ENCODE data around the gene SLC8B1.

SLC8B1 gene

DNA sequence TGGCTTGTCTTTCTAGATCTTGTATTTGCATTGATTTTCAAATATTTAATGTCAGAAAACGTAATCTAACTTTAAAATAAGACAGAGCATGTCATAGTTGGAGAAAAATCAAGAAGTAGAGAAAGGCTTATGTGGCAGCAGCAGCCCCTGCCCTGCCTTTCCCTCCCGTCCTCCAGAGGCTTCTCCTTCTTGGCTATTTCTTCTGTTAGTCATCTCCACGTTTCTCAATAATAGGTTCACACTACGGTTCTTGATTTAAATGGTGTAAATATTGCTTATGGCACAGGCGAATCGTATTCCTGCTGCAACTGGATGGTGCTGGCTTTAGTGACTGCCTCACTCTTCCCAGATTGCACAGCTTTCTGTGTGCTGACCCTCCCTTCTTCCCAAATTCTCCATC lies 42.8 kb downstream of the SLC8B1 start:
- DNase-seq, result no peak

DNA sequence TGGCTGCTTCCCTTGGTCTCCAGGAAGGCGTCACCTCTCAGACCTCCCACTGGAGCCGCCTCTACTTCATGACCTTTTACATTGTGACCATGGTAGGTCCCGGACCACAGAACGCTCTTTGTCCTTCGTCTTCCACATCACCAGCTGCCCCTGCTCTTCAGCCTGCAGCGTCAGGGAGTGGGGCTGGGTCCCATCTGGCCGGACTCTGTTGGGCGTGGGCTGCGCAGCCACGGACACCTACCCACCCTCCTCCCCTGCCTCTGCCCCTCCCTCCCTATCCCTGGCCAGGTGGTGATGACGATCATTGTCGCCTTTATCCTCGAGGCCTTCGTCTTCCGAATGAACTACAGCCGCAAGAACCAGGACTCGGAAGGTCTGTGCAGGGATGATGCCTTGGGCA lies 43.3 kb downstream of the SLC8B1 start:
- no peak for DNase-seq

DNA sequence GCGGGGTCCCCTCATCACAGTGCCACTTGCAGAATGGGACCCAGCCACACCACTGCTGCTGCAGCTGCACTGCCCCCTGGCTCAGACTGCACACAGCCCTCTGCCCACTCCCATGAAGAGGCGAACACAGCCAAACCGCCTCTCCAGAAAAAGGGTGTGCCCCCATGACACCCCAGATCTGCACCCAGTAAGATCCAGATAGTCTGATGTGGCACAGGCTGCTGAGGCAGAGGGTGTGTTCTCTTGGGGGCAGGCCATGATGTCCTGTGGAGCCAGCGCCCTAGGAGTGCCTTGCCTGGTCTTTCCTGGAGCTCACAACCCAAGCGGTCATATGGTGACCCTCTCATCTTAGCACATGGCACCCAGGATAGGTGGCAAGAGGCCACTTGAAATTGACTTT lies 44.4 kb downstream of the SLC8B1 start:
- no peak for DNase-seq

DNA sequence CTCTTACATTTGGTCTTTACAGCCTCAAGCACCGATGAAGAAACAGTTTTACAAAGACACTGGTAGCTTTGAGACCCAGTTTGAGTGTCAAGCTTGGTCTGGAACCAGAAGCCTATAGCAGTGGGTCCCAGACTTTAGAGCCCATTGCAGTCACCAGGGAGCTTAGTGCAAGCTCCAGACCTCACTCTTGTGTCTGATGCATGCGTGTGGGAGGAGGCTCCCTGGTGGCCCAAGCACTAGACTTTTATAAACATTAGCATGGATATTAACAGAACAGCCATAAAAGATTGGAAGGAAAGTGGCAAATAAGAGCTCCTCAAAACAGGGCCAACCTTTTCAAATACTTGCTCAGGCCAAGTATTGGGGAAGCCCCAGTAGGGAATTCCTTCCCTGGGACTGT lies 45.5 kb downstream of the SLC8B1 start:
- no peak for DNase-seq

DNA sequence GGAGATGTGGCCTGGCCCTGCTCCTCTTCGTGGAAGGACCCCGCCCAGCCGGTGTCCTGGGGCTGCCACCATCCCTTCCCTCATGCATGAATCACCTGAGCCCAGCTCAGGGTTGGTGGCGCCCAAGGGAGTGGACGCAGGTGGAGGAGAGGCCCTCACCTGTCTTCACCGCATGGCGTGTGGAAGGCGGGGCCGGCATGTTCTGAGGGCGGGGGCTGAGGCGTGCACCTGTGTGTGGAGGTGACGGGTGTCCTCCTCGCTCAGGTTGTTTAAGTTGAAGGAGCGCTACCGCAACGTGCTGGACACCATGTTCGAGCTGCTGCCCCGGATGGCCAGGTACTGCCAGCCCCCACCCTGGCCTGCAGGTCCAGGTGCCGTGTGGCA lies 47.0 kb downstream of the SLC8B1 start:
- DNase-seq, result no peak

DNA sequence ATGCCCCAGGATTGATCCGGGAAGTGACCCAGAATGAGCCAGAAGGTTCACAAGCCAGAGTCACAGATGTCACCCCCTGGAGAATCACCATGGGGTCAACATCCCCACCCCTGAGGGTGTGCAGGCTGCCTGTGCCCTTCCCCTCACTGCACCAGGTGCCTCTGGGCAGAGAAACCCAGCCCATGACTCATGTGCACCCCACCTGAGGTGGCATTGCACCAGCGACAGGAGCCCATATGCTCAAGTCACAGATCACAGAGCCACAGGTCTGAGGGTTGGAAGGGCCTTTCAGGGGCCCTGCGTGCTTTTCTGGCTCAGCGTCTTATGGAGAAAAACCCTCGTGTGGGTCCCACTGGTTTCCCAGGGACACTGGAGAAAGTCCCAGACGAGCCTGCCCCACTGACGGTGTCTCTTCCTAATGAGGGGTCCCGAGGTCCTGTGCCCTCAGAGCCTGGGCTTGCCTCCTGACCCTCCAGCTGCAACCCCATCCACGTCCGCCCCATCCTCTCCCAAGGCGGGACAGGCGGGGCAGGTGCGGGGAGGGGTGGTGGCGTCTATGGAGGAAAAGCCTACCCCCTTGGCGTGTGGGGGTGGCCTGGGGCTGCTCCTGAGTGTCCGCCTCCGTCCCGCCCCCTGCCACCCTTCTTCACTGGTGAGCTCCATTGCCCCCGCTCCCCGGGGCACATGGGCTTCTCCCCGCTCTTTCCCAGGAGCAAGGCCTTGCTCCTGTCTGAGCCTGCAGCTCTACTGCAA lies 47.6 kb downstream of the SLC8B1 start:
- DNase-seq, result no peak

DNA sequence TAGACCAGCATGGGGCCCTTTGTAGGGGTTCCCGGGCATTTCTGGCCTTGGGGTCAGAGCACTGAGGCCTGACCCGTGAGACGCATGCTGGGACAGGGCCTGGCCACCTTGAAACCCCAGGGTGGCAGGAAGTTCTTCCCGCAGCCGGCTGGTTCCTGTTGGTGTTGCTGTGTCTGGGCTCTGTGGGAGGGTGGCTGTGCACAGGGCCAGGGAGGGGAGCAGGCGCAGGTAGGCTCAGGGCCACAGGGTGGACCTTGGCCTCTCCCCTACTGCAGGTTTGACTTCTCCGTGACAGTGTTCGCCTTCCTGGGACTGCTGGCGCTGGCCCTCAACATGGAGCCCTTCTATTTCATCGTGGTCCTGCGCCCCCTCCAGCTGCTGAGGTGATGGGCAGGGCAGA lies 48.2 kb downstream of the SLC8B1 start:
- no peak for DNase-seq

DNA sequence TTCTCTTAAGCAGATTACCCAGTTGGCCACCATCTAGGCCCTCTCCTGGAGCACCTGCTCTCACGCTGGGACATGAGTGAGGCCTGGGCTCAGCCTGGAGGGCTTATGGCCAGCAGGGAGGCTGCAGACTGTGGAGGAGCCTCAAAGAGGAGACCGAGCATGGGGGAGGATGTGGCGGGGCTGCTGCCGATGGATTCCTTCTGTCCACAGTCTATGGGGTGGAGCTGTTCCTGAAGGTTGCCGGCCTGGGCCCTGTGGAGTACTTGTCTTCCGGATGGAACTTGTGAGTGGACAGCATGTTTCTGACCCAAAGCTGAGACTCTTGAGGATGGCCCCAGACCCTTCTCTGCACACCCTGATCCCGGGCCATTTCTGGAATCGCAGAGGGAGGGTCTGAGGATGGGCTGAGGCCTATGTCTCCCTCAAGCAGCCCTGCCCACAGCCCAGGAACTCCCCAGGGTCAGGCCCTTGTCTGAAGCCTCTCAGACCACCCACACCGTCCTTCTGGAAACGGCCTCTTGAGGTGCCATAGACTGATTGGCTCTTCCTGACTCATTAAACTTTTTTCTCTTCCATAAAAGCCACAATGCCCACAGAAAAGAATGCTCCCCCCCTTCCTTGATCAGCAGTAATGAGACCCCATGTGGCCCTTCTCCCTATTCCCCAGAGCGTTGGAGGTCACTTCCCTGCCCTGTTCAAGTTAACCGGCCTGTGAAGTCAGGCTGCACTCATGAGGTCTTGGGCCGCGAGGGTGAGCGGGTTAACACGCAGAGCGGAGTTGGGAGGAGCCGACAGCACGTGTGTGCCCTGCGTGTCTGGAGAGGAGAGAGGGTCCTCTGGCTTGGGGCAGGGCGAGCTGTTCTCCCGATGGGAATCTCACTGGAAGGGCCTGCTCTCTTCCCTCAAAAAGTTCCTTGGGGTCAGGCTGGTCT lies 49.0 kb downstream of the SLC8B1 start:
- no peak for DNase-seq

DNA sequence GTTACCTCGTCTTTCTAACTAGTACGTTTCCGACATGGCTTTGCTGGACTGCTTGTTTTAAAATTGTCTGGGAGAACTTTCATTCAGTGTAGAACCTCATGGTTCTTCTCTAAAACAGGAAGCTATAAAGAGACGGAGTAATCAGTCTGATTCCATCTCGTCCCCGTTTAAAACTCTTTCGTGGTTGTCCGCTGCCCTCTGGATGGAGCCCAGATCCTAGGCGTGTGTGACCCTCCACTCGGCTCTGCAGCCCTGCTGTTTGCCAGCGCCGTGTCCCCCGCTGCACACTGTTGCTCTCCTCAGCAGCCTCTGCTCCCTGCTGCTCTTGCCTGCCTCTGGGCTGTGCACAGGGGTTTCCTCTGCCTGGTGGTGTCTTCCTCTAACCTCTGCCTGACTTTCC lies 50.2 kb downstream of the SLC8B1 start:
- DNase-seq, result no peak

DNA sequence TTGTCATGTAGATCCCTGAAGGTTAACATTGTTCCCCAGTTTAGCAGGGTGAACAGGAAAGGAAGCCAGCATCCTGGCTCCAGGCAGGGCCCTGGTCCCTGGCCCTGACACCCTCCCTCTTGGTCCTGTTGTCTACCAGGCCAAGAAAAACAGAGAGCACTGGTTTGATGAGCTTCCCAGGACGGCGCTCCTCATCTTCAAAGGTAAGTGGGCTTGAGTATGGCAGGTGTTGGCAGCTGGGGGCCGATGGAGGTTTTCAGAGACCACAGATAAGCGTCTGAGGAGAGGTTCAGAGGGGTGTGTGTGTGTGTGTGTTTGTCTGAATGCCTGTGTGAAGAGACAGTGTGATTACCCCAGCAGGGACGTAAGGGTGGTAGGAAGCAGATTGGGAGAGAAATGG lies 56.3 kb downstream of the SLC8B1 start:
- no peak for DNase-seq

DNA sequence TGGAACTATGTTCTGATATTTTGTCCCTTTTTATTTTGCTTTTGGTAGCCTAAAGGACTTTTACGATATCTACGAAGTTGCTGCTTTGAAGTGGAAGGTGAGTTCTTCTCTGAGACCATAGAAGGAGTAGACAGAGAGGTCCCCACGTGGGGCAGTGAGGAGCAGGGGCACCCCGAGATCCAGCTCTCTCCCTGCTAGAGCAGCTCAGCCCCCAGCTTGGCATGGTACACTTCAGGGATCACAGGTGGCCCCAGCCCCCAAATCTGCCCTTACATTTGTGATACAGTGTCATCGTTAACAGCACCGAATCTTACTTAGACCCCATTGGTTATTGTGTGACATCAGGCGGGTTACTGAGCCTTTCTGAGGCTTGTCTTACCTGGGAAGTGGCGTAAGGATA lies 56.8 kb downstream of the SLC8B1 start:
- DNase-seq, result no peak

DNA sequence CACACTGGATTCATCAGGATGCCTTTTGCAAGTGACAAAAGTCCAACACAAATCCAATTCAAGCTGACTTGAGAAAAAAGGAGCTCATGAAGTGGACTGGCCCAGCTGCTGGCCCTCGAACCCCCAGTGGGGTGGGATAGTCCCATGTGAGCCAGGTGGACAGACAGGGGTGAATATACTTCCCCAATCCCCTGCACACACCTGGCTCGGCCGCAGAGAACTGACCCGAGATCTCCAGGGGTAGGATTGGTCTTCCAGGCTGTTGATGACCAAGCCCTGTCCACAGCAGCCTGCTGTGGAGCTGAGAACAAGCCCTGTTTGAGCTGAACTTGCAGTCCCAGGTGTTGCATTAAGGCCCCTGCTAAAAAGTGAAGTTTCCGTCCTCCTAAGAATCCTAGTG lies 57.4 kb downstream of the SLC8B1 start:
- no peak for DNase-seq

DNA sequence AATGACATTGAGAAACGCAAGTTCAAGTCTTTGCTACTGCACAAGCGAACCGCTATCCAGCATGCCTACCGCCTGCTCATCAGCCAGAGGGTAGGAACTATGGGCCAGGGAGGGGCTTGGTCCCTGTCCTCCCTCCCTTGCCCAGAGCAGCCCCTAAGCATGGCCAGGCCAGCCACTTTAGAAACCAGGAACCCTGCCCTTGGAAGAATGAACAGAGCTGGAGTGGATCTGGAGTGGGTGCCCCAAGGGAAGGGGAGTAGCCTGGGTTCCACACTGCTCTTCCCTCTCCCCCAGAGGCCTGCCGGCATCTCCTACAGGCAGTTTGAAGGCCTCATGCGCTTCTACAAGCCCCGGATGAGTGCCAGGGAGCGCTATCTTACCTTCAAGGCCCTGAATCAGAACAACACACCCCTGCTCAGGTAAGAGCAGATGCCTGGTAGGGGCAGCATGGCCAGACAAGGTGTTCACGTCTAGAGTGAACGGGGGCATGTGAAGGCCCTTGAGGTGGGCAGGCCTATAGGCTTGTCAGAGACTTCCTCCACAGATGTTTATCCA lies 57.9 kb downstream of the SLC8B1 start:
- no peak for DNase-seq

DNA sequence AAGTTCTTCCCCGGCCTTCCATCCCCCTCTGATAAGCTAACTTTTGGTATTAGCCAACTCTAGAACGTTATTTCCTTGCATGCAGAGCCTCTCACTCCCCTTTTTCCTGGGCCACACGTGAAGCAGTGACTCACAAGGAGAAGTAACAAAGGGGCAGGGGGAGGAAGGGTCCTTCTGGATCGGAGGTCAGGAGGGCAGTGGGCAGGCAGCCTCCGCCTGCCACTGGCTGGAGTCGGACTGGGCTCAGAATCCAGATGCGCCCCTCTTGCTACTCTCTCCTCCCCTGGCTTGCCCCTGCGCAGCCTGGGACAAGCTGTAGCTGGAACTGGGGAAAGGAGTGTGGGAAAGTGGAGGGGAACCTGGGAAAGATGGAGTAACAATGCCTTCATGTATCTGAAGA lies 58.6 kb downstream of the SLC8B1 start:
- DNase-seq, result no peak

DNA sequence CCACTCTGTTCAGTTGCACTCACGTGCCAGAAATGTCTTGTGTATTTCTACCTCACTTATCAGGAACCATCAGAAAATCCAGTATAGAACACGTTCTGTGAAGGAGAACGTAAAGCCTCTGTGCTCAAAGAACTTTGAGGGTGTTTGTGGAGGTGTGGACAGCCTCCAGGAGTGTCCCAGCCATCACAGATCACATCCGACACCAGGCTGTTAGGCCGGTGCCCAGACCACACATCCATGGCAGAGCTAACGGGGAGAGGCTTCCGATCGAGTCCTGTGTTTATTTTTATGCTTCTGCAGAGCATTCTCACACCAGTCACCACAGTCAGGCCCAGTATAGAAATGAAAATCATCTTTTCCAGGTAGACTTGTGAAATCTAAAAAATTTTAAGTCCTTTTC lies 60.1 kb downstream of the SLC8B1 start:
- DNase-seq, result no peak

DNA sequence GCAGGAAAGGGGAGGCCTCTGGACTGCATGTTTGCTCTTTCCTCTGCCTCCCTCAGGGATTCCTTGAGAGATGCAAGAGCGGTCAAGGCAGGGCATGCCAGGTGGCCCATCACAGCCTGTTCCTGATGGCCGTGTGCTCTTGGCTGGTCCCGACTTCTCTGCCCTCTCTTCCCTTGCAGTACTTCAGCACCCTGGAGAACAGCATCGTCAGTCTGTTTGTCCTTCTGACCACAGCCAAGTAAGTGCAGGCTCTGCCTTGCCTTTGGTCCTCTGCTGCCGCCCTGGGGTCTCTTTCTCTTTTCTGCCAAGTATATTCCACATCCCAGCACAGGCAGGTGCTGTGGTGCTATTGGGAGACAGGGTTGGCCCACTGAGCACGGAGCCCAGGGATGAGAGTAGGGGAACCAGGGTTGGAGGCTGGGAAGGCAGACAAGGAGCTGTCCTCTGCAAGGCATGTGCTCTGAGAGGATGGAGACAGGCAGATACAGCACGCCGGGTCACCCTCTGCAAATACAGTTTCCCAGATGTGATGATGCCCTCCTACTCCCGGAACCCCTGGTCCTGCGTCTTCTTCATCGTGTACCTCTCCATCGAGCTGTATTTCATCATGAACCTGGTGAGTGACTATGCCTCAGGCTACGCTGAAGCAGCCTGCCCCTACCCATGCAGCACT lies 61.7 kb downstream of the SLC8B1 start:
- no peak for DNase-seq

DNA sequence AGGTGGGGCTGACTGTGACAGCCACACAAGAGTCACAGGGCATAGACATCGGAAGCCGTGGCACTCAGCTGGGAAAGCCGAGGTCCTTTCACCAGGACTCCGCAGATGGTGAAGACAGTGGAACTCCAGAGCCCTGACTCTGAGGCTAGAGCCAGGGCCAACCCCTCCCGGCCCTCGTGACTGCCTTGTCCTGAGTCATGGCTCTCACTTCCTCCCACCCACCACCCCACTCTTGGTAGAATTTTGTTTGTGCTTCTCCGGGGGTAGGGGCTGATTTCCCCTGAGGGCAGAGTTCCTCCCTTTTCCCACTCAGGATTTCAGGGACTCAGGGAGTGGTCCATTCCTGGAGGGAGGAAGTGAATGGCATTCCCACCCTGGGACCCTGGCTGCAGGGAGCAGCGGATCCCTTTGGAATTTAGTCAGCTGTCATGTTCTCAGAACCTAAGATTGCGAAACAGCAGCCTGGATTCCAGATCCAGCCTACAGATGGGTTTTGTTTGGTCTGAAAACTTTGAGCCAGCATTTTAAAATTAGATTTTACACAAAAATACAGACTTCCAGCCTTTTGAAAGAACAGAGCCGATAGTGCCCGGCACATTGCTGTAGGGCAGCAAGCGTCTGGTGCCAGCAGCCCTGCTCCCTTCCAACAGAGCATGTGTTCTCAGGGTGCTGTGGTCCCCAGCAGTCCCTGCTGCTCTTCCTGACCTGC lies 62.9 kb downstream of the SLC8B1 start:
- DNase-seq, result no peak

DNA sequence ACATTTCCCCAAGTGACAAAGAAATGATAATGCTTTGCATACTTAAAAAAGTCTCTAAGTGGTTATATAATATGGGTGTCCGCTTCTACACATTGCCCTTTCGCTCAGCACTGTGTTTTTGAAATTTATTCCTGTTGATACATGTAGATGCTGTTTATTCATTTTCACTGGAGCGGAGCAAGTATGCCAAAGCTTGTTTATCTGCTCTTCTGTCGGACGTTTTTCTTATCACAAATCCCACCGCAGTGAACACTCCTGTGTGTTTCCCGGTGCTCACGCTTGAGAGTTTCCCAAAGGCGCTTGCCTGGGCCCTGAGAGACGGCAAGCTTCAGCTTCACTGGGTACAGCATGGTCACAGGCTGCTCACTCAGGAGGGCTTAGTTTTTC lies 63.5 kb downstream of the SLC8B1 start:
- no peak for DNase-seq

DNA sequence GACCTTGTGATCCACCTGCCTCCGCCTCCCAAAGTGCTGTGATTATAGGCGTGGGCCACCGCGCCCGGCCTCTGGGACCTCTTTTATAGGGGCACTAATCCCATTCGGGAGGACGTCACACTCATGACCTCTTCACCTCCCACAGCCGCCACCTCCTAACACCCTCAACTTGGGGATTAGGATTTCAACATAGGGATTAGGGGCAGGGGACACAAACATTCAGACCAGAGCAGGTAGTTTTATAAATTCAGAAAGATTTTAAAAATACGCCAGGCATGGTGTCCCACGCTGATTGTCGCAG lies 64.2 kb downstream of the SLC8B1 start:
- DNase-seq, result no peak

DNA sequence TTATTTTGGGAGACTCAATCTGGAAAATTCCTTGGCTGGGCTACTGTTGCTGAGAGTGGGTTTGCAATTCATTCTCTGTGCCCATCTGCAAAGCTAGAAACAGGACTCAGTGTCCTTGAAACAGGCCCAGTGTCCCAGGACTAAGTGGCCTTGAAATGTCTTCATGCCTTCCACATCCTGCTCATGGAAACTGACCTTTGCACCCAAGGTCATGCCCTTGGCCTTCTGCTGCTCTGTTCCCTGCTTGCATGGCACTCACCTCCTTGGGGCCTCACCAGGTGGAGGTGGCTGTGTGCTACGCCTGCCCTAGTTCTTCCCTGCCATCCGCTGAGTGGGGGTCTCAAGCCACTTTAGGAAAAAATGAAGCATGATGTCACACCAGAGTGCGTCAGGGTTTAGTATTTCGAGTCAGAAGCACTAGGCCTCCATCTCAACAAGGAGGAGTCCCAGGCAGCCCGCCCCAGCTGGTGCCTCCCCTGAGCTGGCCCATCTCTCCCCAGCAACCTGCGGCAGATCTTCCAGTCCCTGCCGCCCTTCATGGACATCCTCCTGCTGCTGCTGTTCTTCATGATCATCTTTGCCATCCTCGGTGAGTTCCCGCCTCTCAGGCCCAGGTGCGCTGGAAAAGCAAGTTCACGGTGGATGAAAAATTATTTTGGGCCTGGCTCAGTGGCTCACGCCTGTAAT lies 65.5 kb downstream of the SLC8B1 start:
- DNase-seq, result no peak

DNA sequence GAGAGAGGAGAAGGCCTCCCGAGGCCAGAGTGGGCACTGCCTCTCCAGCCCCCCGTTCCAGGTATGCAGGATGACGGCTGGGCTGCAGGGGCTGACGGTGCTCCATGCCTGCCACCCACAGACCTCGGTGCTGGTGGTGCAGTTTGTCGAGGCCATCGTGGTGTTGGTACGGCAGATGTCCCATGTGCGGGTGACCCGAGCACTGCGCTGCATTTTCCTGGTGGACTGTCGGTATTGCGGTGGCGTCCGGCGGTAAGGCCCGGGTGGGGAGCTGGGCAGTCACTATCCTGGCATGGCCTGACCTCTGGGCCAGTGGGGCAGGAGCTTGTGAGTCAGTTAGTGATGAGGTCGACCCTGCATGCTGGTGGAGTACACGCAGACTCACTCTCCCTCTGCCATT lies 66.3 kb downstream of the SLC8B1 start:
- DNase-seq, result no peak

DNA sequence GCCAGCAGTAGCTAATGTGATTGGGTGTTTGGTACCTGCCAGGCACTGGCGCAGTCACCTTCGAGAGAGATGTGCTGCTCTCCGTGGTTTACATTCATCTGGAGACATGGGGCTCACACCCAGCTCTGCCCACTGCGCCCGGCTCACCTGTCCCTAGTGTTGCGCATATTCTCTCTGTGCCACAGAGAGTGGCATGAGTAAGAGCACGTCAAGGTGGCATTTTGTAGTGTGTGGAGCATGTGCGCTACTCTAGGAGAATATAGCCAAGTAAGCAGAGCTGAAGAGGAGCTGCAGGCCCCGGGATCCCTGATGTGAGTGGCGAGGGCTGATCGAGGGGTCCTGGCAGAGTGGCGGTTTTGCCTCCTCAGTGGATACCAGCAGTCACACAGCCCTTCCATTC lies 66.8 kb downstream of the SLC8B1 start:
- DNase-seq, result no peak

DNA sequence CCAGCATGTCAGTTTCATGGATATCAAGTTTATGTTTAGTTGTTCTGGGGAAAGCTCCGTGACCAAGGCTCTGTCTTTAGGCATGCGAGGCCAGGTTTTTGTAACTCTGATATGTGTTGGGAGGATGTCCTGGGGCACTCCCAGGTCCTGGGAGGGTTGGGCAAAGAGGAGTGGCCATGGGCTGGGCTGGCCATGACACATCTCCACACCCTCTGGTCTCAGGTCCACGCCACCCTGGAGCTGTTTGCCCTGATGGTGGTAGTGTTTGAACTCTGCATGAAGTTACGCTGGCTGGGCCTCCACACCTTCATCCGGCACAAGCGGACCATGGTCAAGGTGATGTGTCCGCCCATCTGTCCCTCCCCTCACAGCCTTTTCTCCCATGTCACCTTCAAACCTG lies 67.3 kb downstream of the SLC8B1 start:
- no peak for DNase-seq

Data from stimulated activated CD4-positive, alpha-beta T cell treated with anti-CD3 and anti-CD28 coated beads, Interleukin-12 subunit alpha, Interleukin-12 subunit beta, amount 100 ng/mL, for 4 hours (primary cell).